Measurements from ENCODE around the gene IRX4.

IRX4 gene

GRCh38 chr5:1882337-1883119 lies at the start of gene IRX4:
Gene IRX4, minus strand, starts transcription at chr5:1882925. Its CDS starts 278 bp downstream, at chr5:1882647.
- no peak for DNase-seq

DNA sequence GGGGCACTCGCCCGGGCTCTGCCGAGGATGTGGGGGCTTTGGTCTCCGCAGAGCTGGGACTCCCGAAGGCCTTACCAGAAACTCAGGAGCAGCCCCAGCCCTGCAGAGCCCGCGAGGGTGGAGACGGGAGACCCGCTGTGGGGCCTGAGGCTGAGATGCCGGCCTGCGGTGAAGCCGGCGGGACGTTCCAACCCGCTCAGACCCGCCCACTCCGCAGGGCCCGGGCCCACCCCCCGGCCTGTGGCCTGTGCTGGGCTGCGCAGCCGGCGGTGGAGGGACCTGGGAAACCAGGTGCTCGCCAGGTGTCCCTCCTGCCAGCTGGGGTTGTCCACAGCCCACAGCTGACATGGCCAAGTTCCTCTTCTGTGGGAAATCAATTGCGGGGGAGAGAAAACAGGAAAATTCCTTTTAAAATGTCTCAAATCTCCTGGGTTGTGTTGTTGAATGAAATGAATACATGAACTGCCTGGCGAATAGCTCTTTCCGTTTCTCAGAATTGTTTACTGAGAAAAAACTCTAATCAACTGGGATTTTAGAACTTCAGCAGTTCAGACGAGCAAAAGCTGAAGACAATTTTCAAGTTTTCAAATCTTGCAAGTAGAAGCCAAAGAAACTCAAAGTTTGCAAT lies 49.0 kb upstream of the IRX4 start:
- no peak for DNase-seq

- no peak for DNase-seq
These were observed 48.3 kb upstream of the IRX4 start for GRCh38 chr5:1930880-1931603.

DNA sequence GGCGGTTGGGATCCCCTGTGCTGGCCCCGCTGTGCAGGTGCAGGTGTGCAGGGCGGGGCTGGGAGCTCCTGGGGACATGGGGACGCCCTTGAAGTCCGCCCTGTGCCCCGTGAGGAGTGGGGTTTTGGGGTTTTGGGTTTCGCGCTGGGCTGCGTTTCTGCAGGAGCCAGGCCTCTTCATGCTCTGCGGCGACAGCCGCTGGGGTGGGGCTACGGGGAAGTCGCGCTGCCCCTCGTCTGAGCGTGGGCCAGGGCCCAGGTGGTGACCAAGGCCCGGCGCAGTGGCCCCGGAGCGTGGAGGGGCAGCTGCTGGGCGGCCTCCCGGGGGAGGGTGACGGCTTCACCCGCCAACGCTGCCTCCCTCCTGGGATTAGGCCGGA lies 47.8 kb upstream of the IRX4 start:
- no peak for DNase-seq

DNA sequence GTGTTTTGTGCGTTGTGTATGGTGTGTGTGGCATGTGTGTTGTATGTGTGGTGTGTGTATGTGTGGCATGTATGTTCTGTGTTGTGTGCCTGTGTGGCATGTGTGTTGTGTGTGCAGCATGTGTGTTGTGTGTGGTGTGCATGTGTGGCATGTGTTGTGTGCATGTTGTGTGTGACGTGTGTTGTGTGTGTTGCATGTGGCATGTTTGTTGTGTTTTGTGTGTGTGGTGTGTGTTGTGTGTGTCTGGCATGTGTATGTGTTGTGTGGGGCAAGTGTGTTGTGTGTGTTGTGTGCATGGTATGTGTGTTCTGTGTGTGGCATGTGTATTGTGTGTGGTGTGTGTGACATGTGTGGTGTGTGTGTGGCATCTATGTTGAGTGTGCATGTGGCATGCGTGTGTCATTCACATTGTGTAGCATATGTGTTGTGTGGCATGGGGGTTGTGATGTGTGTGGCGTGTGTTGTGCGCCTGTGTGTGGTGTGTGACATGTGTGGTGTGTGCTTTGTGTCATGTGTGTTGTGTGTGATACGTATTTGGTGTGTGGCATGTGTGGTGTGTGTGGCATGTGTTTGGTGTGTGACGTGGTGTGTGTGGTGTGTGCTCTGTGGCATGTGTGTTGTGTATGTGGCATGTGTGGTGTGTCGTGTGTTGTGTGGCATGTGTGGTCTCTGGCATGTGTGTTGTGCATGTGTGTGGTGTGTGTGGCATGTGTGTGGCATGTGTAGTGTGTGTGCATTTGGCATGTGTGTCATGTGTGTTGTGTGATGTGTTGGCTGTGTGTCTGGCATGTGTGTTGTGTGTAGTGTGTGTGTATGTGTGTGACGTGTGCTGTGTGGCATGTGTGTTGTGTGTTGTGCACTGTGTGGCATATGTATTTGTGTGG lies 46.6 kb upstream of the IRX4 start:
- no peak for DNase-seq

- no peak for DNase-seq
These were observed 44.0 kb upstream of the IRX4 start for GRCh38 chr5:1926471-1927341.

GRCh38 chr5:1926071-1926440 lies 43.3 kb upstream of the IRX4 start:
- DNase-seq: no peak

DNA sequence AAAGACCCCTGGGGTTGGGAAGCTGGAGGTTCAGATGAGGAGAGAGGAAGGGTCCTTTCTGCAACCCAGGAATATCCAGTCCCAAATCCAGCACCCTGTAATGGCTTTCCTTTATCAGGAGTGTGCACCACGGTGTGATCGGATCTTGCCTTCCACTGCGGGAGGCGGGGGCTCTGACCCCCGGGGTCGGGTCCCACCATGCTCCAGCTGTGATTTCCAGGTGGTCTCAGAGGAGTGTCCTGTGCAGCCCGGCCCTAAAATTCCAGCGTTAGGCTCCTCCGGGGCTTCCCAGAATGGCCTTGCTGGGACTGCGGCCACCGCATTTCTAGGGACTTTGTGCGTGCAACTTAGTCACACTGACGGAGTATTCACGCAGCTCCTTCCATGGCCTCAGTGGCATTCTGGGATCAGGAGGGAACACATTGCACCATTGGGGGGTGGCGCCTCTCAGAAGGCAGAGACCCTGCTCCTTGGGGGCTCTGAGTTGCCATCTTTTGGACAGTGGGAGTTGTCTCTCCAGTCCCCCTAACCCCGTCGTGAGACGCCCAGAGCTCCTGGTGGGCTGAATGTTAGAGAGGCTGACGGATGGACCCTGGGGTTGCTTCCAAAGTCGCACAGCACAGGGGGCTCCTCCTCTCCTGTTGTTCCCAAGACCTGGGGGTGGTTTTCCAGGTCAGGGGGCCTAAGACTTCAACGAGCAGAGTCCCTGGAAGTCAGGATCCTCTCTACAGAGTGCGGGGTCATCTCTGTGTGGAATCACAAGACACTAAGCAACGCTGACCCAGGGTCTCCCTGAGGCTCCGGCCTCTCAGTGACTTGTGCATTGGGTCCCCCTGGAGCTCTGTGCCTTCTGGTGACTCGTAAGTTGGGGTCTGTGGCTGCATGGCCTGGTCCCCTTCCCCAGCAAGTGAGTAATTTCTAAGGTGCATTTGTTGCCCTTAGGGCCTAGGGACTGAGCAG lies 42.7 kb upstream of the IRX4 start:
- DNase-seq: no peak

GRCh38 chr5:1923766-1924165 lies 41.0 kb upstream of the IRX4 start:
- no peak for DNase-seq

DNA sequence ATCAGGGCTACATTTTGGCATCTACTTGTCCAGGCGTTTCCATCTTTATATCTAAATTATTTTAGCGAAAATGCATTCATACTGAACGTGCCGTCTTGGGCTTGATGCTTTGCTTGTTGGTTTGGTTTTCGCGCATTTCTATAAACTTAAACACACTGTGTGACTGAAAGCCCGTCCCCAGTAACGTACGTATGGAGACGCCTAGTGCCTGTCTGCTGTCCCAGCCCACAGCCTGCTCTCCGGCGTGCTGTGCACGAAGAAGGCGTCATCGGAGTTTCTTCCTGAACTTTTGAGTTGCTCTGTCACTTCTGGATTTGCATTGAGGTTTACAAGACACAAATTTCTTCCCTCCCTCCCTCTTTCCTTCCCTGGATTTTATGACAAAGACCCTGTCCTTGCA lies 40.6 kb upstream of the IRX4 start:
- DNase-seq: no peak

DNA sequence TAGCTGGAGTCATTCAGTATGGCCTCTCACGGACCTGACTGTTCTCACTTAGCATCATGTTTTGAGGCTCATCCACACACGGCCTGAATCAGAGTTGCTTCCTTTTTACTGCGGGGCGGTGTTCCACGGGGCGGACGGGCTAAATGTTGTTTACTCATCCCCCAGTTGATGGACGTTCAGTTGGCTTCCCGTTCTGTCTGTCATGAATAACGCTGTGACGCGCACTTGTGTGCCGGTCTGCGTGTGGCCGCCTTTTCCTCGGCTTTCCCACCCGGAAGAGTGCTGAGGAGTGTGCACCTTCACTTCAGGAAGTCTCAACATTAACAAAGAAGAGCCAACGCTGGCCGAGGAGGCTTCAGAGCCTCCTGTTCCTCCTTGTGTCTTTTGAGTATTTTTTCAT lies 39.0 kb upstream of the IRX4 start:
- no peak for DNase-seq

GRCh38 chr5:1919750-1920149 lies 37.0 kb upstream of the IRX4 start:
- no peak for DNase-seq

GRCh38 chr5:1919209-1919566 lies 36.5 kb upstream of the IRX4 start:
- no peak for DNase-seq

- no peak for DNase-seq
These were observed 35.9 kb upstream of the IRX4 start for GRCh38 chr5:1918488-1919208.

DNA sequence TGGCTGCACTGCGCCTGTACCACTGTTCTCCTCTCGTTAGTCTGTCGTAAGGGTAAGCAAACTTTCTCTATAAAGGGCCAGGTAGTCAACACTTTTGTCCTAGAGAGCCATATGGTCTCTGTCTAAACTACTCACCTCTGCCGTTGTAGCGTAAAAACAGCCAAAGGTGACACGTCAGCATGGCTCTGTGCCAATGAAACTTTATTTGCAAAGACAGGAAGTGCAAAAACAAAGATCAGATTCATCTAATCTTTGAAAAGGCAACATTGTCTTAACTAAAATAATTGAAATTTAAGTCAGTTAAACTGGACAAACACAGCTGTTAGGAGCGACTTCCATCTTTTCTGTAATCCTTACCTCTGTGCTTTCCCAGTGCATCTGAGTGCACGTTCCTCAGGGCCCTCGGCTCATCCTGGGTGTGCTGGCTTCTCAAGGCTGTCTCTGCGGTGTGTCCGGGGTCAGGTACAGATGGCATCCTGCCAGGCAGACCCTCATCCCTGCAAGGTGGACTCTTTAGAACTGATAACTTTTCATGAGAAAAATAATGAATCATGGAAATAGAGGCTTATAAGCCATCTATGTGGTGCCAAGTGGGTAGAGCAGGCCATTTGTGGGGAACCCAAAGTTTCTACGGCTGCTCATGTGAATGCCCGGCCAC lies 35.2 kb upstream of the IRX4 start:
- no peak for DNase-seq

GRCh38 chr5:1916041-1917001 lies 33.6 kb upstream of the IRX4 start:
- DNase-seq: no peak

DNA sequence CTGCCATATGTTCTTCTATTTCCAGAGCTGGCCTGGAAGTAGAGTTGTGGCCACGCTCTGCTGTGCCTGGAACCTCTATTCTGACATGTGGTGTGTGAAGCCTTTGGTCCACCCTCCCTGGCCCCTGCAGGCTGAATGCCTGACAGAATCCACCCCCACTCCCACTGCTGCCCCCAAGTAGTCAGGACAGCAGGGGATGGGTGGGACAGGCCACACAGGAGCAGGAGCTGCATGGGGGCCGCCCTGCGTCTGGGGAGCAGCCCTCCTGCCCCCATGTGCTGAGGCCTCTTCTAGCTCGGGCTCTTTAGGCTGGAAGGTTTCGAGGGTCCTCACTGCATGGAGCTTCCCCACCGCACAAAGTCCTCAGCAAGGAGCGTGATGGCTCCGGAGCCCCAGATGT lies 32.6 kb upstream of the IRX4 start:
- DNase-seq: no peak

GRCh38 chr5:1914471-1914870 lies 31.7 kb upstream of the IRX4 start:
- no peak for DNase-seq

- no peak for DNase-seq
These were observed 30.9 kb upstream of the IRX4 start for GRCh38 chr5:1913578-1913977.
